Activated CD4-positive, alpha-beta T cell treated with anti-CD3 and anti-CD28 coated beads, Interleukin-2, amount 10 ng/mL, durations not matched to agents 24 days and 14 days (primary cell): ENCODE measurements around the gene SLC22A14. TPM values are rescaled to one million over a fixed set of nuclear protein-coding genes. Genes with fewer than 3 reads are reported as not detected.

Experiments
- DNase-seq: peaks from one replicate; pipeline ENCODE4 v3.0.0; 2022
- H3K27ac Mint-ChIP-seq: one replicate; pipeline ENCODE4 v1.8.0; 2022; ENCODE audit warnings: mild to moderate bottlenecking, mixed read lengths
- H3K27me3 Mint-ChIP-seq: one replicate; pipeline ENCODE4 v1.8.0; 2022; ENCODE audit warnings: mixed read lengths
- H3K36me3 Mint-ChIP-seq: one replicate; pipeline ENCODE4 v1.8.0; 2022; ENCODE audit warnings: low read depth, mild to moderate bottlenecking, mixed read lengths
- H3K4me1 Mint-ChIP-seq: one replicate; pipeline ENCODE4 v1.8.0; 2021; ENCODE audit warnings: mixed read lengths
- H3K4me3 Mint-ChIP-seq: one replicate; pipeline ENCODE4 v1.8.0; 2022; ENCODE audit warnings: mild to moderate bottlenecking, moderate library complexity, mixed read lengths
- H3K9me3 Mint-ChIP-seq: one replicate; pipeline ENCODE4 v1.8.0; 2021; ENCODE audit warnings: mixed read lengths
- intact Hi-C: fragments of 100-400 bp; cut with micrococcal nuclease; formaldehyde crosslinking; loops from one replicate; pipeline ENCODE4 v1.15.1; 2023
- total RNA-seq: library from RNA; stranded (reverse); gene quantifications from 2 replicates; pipeline ENCODE4 v1.2.3, GENCODE V29; 2022

The SLC22A14 gene
- total RNA-seq, 1 donor from 2014 or later = not detected

GRCh38 chr3:38260474-38260873 lies 21.6 kb upstream of the SLC22A14 start:
- no peak for DNase-seq
- H3K36me3 Mint-ChIP-seq = peaks cover 26% of the 10 kb centered on the region
- H3K4me1 Mint-ChIP-seq = peaks cover 19% of the 10 kb centered on the region
- no peaks in the 10 kb centered on the region for H3K27me3 Mint-ChIP-seq
- intact Hi-C loops = no loop called here
- no peaks in the 10 kb centered on the region for H3K9me3 Mint-ChIP-seq
- H3K4me3 Mint-ChIP-seq = no peak overlapping the region
- no peak overlapping the region for H3K27ac Mint-ChIP-seq

DNA sequence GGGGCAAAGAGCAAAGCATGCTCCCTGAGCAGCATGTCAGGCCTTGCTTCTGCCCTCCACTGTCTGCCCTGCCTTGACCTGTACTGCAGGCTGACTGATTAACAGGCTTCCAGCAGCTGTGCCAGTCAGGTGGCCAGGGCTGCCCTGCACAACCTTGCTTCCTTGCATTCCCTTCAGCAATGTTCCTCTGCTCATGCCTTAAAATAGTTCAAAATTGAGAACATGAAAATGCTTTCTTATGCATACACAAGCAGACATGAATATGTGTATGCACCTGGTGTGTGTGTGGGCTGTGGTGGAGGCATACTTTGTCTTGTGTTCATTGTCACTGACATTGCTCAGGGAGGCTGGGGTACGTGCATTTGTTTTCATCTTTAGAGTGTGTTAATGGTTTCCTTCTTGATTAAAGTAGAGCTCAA lies 17.7 kb upstream of the SLC22A14 start:
- H3K4me1 Mint-ChIP-seq = peaks cover 15% of the 10 kb centered on the region
- H3K9me3 Mint-ChIP-seq = no peaks in the 10 kb centered on the region
- peaks cover 8% of the 10 kb centered on the region for H3K36me3 Mint-ChIP-seq
- H3K4me3 Mint-ChIP-seq = no peak overlapping the region
- H3K27me3 Mint-ChIP-seq = no peaks in the 10 kb centered on the region
- intact Hi-C loops = no loop called here
- no peak overlapping the region for H3K27ac Mint-ChIP-seq
- DNase-seq = no peak

GRCh38 chr3:38264779-38265178 lies 17.3 kb upstream of the SLC22A14 start:
- peaks cover 12% of the 10 kb centered on the region for H3K4me1 Mint-ChIP-seq
- no peak for DNase-seq
- no peaks in the 10 kb centered on the region for H3K27me3 Mint-ChIP-seq
- intact Hi-C loops = no loop called here
- H3K4me3 Mint-ChIP-seq = no peak overlapping the region
- H3K9me3 Mint-ChIP-seq = no peaks in the 10 kb centered on the region
- H3K36me3 Mint-ChIP-seq = peaks cover 8% of the 10 kb centered on the region
- no peak overlapping the region for H3K27ac Mint-ChIP-seq

GRCh38 chr3:38265604-38266307 lies 16.3 kb upstream of the SLC22A14 start, which contains the start of gene SLC22A13:
SLC22A13 (plus strand) TSS chr3:38265812; CDS start chr3:38265861, 49 bp downstream.
- DNase-seq = no peak
- Mint-ChIP-seq H3K9me3 (no peaks in the 10 kb centered on the region), H3K4me3 (no peak within 1 kb of the TSS), H3K27me3 (no peaks in the 10 kb centered on the region), H3K36me3 (peaks cover 2% of the 10 kb centered on the region), H3K27ac (no peak within 1 kb of the TSS), H3K4me1 (peaks cover 12% of the 10 kb centered on the region)
- intact Hi-C loops = no loop called here

DNA sequence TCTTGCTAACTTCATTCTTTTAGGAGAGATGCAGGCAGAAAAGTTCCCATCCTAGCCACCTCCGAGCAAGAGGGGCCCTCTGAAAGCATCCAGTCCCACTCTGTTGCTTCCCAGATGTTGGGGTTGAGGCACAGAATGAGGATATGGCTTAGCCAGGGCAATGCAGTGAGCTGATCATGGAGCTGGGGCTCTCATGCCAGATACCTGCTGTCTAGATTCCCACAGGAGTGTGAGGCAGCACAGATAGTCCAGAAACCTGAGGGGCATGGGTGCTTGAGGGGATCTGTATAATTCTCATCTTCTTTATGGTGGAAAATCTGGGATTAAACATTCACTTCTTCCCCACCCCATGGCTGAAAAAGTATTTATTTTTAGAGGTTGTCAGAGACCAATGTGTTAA lies 15.3 kb upstream of the SLC22A14 start:
- no peak overlapping the region for H3K4me3 Mint-ChIP-seq
- intact Hi-C loops = no loop called here
- H3K36me3 Mint-ChIP-seq = peaks cover 2% of the 10 kb centered on the region
- no peak overlapping the region for H3K27ac Mint-ChIP-seq
- H3K27me3 Mint-ChIP-seq = no peaks in the 10 kb centered on the region
- DNase-seq = no peak
- peaks cover 12% of the 10 kb centered on the region for H3K4me1 Mint-ChIP-seq
- H3K9me3 Mint-ChIP-seq = no peaks in the 10 kb centered on the region

DNA sequence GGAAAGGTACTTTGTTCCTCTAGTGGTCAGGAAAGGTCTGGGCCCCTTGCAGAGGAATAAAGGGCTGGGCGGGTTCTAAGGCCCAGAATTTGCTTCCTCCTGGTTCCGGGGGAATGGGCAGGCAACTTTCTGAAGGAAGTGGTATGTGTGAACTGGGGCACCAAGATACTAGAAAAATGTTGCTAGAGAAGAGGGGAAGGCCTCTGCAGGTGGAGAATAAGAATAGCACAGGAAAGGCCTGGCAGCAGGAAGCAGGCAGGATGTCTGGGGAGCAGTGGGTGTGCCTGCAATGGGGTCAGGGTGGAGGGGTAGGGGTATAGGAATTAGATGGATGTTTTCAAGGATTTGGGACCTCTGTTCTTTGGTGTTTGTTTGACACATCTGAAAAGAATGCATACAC lies 14.4 kb upstream of the SLC22A14 start:
- Mint-ChIP-seq H3K27ac (no peak overlapping the region), H3K36me3 (peaks cover 2% of the 10 kb centered on the region), H3K27me3 (no peaks in the 10 kb centered on the region), H3K4me1 (peaks cover 12% of the 10 kb centered on the region), H3K9me3 (no peaks in the 10 kb centered on the region), H3K4me3 (no peak overlapping the region)
- DNase-seq = no peak
- intact Hi-C loops = no loop called here

DNA sequence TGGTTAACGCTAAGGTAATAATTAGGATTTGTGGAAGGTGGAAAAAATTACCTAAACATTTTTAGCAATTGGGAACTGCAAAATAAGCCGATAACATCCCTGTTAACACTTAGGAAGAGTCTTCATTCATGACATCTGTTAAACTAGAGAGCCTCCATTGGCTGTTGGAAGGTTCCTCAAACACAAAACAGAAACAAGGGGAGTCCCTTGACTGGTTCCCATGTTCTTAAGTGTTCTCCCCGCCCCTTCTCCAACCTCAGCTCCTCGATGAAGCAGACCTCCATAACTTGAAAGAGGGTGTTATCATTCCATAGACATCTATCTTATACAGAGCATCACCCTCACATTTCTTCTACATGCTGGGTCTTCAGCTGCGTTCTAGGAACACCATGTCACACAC lies 14.0 kb upstream of the SLC22A14 start:
- Mint-ChIP-seq H3K27me3 (no peaks in the 10 kb centered on the region), H3K4me1 (peaks cover 12% of the 10 kb centered on the region), H3K27ac (no peak overlapping the region), H3K9me3 (peaks cover under 1% of the 10 kb centered on the region), H3K36me3 (peaks cover 2% of the 10 kb centered on the region), H3K4me3 (no peak overlapping the region)
- DNase-seq = no peak
- intact Hi-C loops = no loop called here

- Mint-ChIP-seq H3K4me1 (peaks cover 10% of the 10 kb centered on the region), H3K27me3 (no peaks in the 10 kb centered on the region), H3K4me3 (no peak overlapping the region), H3K27ac (no peak overlapping the region), H3K9me3 (peaks cover 4% of the 10 kb centered on the region), H3K36me3 (peaks cover 2% of the 10 kb centered on the region)
- DNase-seq = no peak
- intact Hi-C loops = no loop called here
Measured at GRCh38 chr3:38268522-38268921, 13.6 kb upstream of the SLC22A14 start.

DNA sequence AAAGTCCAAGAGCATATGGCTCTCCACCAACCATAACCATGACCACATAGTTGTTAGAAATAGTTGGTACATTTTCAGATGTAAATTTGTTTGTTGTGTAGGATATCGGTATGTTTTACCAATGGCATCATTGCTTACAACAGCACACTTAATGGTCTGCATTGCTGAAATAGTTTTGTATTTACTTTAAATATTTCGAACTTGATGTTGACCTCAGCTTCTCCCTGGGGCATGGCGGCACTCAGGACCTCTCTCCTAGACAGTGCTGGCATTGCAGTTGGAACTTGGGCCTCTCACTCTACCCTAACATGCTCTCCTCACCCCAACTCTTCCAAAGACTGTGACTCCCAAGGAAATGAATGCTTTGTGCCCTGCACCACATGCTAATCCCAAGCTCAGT lies 11.5 kb upstream of the SLC22A14 start:
- H3K36me3 Mint-ChIP-seq = peaks cover 2% of the 10 kb centered on the region
- DNase-seq = no peak
- peaks cover 10% of the 10 kb centered on the region for H3K4me1 Mint-ChIP-seq
- H3K27ac Mint-ChIP-seq = no peak overlapping the region
- intact Hi-C loops = no loop called here
- peaks cover 4% of the 10 kb centered on the region for H3K9me3 Mint-ChIP-seq
- no peak overlapping the region for H3K4me3 Mint-ChIP-seq
- H3K27me3 Mint-ChIP-seq = no peaks in the 10 kb centered on the region

GRCh38 chr3:38271553-38271952 lies 10.5 kb upstream of the SLC22A14 start:
- H3K9me3 Mint-ChIP-seq = peaks cover 4% of the 10 kb centered on the region
- peaks cover 2% of the 10 kb centered on the region for H3K36me3 Mint-ChIP-seq
- H3K27ac Mint-ChIP-seq = no peak overlapping the region
- no peaks in the 10 kb centered on the region for H3K27me3 Mint-ChIP-seq
- no peak overlapping the region for H3K4me3 Mint-ChIP-seq
- intact Hi-C loops = no loop called here
- no peak for DNase-seq
- H3K4me1 Mint-ChIP-seq = peaks cover 10% of the 10 kb centered on the region

GRCh38 chr3:38274864-38275649 lies 7.0 kb upstream of the SLC22A14 start:
- Mint-ChIP-seq H3K4me3 (no peak overlapping the region), H3K4me1 (no peaks in the 10 kb centered on the region), H3K27me3 (no peaks in the 10 kb centered on the region), H3K27ac (no peak overlapping the region), H3K9me3 (peaks cover 4% of the 10 kb centered on the region), H3K36me3 (no peaks in the 10 kb centered on the region)
- DNase-seq = no peak
- intact Hi-C loops = no loop called here

DNA sequence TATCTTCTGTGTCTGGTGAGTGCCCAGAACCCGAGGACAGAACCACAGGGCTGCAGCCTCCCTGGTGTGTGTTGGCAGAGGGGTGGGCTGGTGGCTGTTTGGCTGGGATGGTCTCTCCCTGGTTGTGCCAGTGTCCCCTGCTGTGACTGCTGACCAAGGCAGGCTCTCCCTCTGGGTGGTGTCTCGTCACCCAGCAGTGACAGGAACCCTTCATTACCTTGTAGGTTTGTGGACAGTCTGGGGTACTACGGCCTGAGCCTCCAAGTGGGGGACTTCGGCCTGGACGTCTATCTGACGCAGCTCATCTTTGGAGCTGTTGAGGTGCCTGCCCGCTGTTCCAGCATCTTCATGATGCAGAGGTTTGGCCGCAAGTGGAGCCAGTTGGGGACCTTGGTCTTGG lies 6.4 kb upstream of the SLC22A14 start:
- peaks cover 4% of the 10 kb centered on the region for H3K9me3 Mint-ChIP-seq
- intact Hi-C loops = no loop called here
- H3K36me3 Mint-ChIP-seq = no peaks in the 10 kb centered on the region

DNA sequence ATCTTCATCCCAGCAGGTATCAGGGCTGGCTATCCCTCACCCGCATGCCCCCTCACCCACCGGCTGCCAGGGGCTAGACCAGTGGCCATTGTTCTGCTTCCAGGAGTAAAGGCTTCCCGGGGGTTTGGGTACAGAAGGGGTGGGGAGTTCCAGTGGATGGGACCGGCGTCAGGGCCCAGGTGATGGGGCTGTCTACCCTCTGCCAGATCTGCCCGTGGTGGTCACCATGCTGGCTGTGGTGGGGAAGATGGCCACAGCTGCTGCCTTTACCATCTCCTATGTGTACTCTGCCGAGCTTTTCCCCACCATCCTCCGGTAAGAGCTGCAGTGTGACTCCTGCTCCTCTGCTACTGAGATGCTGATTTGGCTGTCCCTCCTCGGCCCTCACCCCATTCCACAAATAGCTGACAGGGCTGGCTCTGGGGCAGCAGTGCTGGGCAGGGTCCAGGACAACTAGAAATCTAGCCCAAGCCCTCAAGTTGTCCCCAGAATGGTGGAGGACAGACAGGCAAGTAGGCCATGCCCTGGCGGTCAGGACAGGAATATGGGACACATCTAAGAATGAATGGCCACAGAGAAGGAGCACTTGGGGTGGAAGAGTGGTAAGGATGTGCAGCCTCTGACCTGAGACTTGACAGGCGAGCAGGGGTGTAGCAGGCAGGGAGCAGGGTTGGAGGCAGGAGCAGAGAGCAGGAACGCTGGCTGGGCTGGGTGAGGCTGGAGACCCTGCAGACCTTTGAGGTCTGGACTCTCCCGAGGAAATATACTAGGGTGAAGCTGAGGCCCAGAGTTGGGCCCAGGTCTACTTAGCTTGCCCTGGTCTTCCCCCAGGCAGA lies 5.8 kb upstream of the SLC22A14 start:
- intact Hi-C loops = no loop called here
- Mint-ChIP-seq H3K27ac (no peak overlapping the region), H3K4me1 (no peaks in the 10 kb centered on the region), H3K4me3 (no peak overlapping the region), H3K9me3 (peaks cover 4% of the 10 kb centered on the region), H3K36me3 (no peaks in the 10 kb centered on the region), H3K27me3 (no peaks in the 10 kb centered on the region)
- DNase-seq = no peak

More for the DNA sequence above, 6.4 kb upstream of the SLC22A14 start:
- Mint-ChIP-seq H3K27me3 (no peaks in the 10 kb centered on the region), H3K4me1 (no peaks in the 10 kb centered on the region), H3K27ac (no peak overlapping the region), H3K4me3 (no peak overlapping the region)
- no peak for DNase-seq
